ENCODE data around the gene ST3GAL3.

DNA sequence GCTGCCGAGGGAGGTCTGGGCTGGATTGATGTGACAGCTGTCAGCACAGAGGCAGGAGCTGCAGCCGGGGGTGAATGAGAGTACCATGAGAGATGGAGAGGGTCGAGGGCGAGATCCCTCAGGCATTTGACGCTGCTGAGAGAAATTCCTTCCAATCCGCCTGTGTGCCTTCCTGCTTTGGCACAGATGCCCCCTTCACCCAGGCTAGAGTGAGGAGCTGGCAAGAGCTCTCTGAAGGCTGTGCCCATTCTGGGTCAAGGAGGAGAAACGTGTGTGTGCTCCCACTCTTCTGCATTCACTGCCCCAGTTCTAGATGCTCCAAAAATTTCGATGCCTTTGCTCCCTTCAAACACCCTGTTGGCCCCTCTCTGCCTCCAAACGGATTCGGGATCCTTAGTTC lies 231.0 kb downstream of the ST3GAL3 start:
- TF ChIP-seq ZNF530 (tag by site-specific recombination; IDR thresholded peaks at IDR 0.05; ENCODE audit: low read depth), result no peak
- TF ChIP-seq ZNF433 (tag by site-specific recombination; IDR thresholded peaks at IDR 0.05; ENCODE audit: low read depth), result no peak
- TF ChIP-seq, protein P1, sequence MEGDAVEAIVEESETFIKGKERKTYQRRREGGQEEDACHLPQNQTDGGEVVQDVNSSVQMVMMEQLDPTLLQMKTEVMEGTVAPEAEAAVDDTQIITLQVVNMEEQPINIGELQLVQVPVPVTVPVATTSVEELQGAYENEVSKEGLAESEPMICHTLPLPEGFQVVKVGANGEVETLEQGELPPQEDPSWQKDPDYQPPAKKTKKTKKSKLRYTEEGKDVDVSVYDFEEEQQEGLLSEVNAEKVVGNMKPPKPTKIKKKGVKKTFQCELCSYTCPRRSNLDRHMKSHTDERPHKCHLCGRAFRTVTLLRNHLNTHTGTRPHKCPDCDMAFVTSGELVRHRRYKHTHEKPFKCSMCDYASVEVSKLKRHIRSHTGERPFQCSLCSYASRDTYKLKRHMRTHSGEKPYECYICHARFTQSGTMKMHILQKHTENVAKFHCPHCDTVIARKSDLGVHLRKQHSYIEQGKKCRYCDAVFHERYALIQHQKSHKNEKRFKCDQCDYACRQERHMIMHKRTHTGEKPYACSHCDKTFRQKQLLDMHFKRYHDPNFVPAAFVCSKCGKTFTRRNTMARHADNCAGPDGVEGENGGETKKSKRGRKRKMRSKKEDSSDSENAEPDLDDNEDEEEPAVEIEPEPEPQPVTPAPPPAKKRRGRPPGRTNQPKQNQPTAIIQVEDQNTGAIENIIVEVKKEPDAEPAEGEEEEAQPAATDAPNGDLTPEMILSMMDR (tag by site-specific recombination; IDR thresholded peaks at IDR 0.05), result no peak
- no peak for TF ChIP-seq ZNF274 (IDR thresholded peaks at IDR 0.05; ENCODE audit: low read length)
- no peak for TF ChIP-seq ZNF274 (tag by site-specific recombination; IDR thresholded peaks at IDR 0.05; ENCODE audit: borderline replicate concordance)
- TF ChIP-seq ZFP69B (tag by site-specific recombination; IDR thresholded peaks at IDR 0.05), result no peak
- TF ChIP-seq GFI1B (tag by site-specific recombination; IDR thresholded peaks at IDR 0.05), result no peak
- TF ChIP-seq ZNF791 (tag by site-specific recombination; IDR thresholded peaks at IDR 0.05), result no peak
- TF ChIP-seq, protein P2, sequence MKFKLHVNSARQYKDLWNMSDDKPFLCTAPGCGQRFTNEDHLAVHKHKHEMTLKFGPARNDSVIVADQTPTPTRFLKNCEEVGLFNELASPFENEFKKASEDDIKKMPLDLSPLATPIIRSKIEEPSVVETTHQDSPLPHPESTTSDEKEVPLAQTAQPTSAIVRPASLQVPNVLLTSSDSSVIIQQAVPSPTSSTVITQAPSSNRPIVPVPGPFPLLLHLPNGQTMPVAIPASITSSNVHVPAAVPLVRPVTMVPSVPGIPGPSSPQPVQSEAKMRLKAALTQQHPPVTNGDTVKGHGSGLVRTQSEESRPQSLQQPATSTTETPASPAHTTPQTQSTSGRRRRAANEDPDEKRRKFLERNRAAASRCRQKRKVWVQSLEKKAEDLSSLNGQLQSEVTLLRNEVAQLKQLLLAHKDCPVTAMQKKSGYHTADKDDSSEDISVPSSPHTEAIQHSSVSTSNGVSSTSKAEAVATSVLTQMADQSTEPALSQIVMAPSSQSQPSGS (tag by site-specific recombination; IDR thresholded peaks at IDR 0.05; ENCODE audit: low read depth), result no peak
- no peak for TF ChIP-seq KLF1 (tag by site-specific recombination; IDR thresholded peaks at IDR 0.05)
- TF ChIP-seq ZNF560 (tag by site-specific recombination; IDR thresholded peaks at IDR 0.05; ENCODE audit: borderline replicate concordance), result no peak
- TF ChIP-seq ZNF843 (tag by site-specific recombination; IDR thresholded peaks at IDR 0.05), result no peak
- TF ChIP-seq, protein P3, sequence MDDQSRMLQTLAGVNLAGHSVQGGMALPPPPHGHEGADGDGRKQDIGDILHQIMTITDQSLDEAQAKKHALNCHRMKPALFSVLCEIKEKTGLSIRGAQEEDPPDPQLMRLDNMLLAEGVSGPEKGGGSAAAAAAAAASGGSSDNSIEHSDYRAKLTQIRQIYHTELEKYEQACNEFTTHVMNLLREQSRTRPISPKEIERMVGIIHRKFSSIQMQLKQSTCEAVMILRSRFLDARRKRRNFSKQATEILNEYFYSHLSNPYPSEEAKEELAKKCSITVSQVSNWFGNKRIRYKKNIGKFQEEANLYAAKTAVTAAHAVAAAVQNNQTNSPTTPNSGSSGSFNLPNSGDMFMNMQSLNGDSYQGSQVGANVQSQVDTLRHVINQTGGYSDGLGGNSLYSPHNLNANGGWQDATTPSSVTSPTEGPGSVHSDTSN (CRISPR knock-in tag; IDR thresholded peaks at IDR 0.05), result no peak
- no peak for TF ChIP-seq PRDM1 (tag by site-specific recombination; IDR thresholded peaks at IDR 0.05)
- TF ChIP-seq ZNF626 (tag by site-specific recombination; IDR thresholded peaks at IDR 0.05), result no peak
